Putamen (tissue), 1 donor: ENCODE measurements around the gene ANKS4B.
A peak's percentile ranks its signal among the peaks of the same experiment; 100 is the strongest.
"Not testable (repeated sequence)": the region's sequence is repeated elsewhere in the genome, so short reads cannot be mapped to it uniquely, and the experiment has no call there.

Source experiments
- DNase-seq: peaks from one replicate; pipeline ENCODE4 v3.0.0-alpha.2; 2016; ENCODE audit warnings: low spot score

Gene ANKS4B, protein sequence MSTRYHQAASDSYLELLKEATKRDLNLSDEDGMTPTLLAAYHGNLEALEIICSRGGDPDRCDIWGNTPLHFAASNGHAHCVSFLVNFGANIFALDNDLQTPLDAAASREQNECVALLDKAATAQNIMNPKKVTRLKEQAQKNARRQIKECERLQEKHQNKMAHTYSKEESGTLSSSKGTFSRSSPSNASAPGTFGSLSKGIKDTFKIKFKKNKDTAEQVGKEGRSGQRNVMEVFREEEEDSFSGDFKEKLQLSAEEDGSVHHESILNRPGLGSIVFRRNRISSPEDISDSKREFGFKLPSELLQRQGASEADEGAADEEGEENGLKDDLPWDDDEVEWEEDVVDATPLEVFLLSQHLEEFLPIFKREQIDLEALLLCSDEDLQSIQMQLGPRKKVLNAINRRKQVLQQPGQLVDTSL

DNA sequence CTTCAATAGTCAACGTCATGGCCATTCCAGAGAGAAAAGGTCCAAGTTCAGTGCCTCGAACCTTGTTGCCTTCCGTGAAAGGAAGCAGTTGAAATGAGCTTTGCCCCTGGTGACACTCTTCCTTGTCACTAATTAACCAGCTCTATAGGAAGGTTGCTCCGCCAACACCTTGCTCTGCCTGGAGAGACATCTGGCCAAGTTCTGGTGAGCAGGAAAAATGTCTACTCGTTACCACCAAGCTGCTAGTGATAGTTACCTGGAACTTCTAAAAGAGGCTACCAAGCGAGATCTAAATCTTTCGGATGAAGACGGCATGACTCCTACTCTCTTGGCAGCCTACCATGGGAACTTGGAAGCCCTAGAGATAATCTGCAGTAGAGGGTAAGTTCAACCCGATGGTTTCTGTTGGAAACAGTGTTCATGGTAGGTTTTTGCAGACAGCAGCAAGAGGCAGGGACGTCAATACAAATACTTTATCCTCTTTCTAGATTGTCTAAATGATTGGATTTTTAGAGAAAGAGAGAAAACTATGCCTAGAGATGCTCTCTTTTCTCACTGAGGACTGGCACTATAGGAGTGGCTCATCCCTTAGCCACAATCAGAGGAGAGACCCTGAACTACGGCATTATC, at the start of gene ANKS4B:
Gene ANKS4B, plus strand, starts transcription at position 179 of the 630 bp plus-strand sequence. Its CDS starts 39 bp downstream, at position 218.
- no peak for DNase-seq

GRCh38 chr16:21183995-21184394, 49.5 kb upstream of the ANKS4B start:
- no peak for DNase-seq

DNA sequence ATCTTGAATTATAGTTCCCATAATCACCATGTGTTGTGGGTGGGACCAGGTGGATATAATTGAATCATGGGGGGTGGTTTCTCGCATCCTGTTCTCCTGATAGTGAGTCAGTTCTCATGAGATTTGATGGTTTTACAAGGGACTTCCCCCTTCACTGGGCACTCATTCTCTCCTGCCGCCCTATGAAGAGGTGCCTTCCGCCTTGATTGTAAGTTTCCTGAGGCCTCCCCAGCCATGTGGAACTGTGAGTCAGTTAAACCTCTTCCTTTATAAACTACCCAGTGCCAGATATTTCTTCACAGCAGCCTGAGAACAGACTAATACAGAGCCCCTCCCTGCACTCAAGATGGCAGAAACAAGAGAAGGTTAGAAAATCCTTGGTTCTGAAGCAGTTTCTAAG, 48.7 kb upstream of the ANKS4B start:
- no peak for DNase-seq

GRCh38 chr16:21185659-21186325, 47.7 kb upstream of the ANKS4B start:
- DNase-seq: no peak

GRCh38 chr16:21186326-21186691, 47.2 kb upstream of the ANKS4B start:
- DNase-seq: no peak

- DNase-seq: no peak
Observed at GRCh38 chr16:21189311-21189710, 44.2 kb upstream of the ANKS4B start.

DNA sequence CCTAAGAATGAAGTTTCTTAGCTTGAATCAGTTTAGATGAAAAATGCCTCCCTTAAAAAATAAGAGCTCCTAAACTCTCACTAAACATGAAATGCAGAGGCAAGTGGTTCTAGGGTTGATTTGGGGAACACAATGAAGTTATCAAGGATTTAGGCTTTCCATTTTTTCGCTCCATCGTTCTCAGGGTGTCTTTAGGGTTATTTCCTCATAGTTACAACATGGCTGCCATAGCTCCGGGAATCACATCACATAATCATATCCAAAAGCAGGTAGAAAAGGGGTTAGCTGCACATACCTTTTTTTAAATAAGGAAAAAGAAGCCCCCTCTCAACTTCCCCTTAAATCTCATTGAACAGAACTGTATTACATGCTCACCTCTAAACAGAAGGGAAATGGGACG, 43.5 kb upstream of the ANKS4B start:
- no peak for DNase-seq

GRCh38 chr16:21190599-21190998, 42.9 kb upstream of the ANKS4B start:
- no peak for DNase-seq

DNA sequence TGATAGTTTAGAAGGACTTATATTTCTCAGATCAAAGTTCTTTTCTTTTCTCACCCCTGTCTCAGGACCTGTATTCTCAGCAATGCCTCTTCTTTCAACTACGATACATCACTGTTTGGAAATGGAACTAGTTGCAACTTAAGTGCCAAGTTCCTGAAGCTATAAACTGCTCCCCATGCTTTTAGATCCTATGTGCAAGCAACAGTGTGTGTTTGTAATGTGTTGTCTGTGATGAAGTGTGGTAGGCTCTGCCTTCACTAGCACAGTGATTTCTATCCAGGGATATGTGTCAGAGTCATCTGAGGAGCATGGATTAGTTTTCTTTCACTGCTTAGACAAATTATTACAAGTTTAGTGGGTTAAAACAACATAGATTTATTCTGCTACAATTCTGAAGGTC, 40.5 kb upstream of the ANKS4B start:
- no peak for DNase-seq

DNA sequence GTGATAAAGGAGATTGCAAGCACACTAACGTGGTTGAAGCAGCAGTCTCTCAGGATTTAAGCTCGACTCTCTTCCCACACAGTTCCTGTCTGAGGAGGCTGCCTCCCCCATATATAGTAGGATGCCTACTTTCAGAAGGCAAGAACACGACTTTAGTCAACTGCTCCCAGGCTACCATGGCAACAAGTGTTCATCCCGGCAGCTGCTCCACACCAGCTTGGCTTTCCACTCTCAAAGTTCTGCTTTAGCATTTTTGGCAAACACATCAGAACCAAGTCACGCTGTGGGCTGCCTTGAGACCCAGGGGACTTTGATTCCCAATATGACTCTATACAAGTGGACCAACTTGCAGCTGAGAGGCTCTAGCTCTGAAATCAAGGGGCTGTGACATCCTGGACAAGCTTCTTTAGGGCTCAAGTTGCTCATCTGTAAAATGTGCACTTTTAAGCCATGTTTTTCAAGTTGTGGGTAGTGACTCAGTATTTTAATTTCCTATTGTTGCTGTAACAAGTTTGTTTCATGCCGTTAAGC, 38.7 kb upstream of the ANKS4B start:
- peak; percentile 78 for DNase-seq

DNA sequence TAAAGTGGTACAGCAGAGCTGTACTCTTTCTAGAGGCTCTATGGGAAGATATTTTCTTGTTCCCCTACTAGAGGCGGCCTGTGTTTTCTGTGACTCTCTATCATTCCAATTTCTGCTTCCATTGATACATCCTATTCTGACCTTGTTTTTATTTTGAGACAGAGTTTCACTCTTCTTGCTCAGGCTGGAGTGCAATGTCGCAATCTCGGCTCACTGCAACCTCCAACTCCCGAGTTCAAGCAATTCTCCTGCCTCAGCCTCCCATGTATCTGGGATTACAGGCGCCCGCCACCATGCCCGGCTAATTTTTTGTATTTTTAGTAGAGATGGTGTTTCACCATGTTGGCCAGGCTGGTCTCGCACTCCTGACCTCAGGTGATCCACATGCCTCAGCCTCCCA, 38.2 kb upstream of the ANKS4B start:
- DNase-seq: not testable (repeated sequence)

GRCh38 chr16:21197112-21197511, 36.4 kb upstream of the ANKS4B start:
- no peak for DNase-seq

- DNase-seq: no peak
Observed at GRCh38 chr16:21197621-21198020, 35.9 kb upstream of the ANKS4B start.

GRCh38 chr16:21199607-21200218, 33.8 kb upstream of the ANKS4B start:
- no peak for DNase-seq

- no peak for DNase-seq
Observed at GRCh38 chr16:21203155-21203797, 30.2 kb upstream of the ANKS4B start.

DNA sequence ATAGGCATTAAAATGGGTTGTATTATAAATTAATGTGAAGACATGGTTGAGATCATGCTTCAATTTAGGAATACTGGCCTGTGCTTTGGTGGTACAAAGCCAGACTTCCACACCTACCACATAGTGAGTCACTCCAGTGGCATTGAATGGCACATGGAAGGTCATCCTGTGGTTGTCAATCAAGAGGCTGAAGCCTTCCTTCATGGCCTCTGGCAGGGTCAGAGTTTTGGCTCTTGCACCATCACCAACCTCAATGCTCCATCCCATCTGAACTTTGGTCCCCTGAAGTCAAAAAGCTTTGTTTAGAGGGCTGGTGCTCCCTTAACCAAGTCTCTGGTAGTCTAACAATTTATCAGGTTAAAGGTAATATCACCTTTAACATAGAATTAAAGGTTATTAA, 28.2 kb upstream of the ANKS4B start:
- DNase-seq: no peak

- DNase-seq: no peak
Observed at GRCh38 chr16:21206550-21206949, 26.9 kb upstream of the ANKS4B start.

GRCh38 chr16:21208446-21209230, 24.9 kb upstream of the ANKS4B start:
- no peak for DNase-seq

DNA sequence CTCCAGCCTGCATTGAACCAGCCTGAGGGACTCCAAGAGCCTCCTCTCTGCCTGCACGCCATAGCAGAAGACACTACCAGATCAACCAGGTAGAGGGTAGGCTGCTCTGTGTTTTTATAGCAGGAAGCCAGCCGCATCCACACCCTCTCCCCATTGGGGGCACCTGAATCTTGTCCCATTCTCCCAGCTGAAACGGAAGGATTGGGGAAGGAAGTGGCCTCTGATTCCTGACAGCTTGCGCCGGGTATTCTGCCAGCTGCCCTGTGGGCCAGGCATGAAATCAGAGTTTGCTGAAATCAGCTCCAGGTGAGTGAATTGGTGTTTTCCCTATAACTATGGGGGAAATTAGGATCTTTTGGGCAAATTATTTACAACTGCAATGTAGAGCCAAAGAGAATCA, 22.0 kb upstream of the ANKS4B start, which contains the start of gene ZP2:
Gene ZP2, minus strand, starts transcription at position 89 of the 400 bp plus-strand sequence. Its CDS starts 27 bp downstream, at position 62.
- no peak for DNase-seq

GRCh38 chr16:21214086-21214485, 19.4 kb upstream of the ANKS4B start:
- DNase-seq: no peak

DNA sequence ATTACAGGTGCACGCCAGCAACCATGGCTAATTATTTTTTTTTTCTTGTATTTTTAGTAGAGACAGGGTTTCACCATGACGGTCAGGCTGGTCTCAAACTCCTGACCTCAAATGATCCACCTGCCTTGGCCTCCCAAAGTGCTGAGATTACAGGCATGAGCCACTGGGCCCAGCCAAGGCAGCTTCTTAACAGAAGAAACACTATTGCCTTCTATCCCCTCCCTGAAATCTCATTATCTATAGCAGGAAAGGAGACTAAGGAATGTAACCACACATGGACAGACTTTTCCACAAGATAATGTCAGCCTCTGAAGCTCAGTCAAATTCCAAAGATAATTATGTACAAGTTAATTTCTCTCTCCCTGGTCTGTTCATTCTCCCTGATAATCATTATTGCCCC, 16.4 kb upstream of the ANKS4B start:
- DNase-seq: no peak
